HG03045 (cell line): ENCODE results near the gene ARSD.
"Not testable (repeated sequence)": the region's sequence is repeated elsewhere in the genome, so short reads cannot be mapped to it uniquely, and the experiment has no call there.

Experiments used
- ATAC-seq: cut with Tn5 transposase; IDR thresholded peaks from one replicate; pipeline ENCODE4 v1.9.1; 2021; ENCODE audit warnings: mild to moderate bottlenecking, moderate library complexity; ENCODE audit not compliant: unreplicated experiment

Gene ARSD

GRCh38 chrX:2897690-2898623 is 31.2 kb downstream of the ARSD start:
- not testable (repeated sequence) for ATAC-seq

DNA sequence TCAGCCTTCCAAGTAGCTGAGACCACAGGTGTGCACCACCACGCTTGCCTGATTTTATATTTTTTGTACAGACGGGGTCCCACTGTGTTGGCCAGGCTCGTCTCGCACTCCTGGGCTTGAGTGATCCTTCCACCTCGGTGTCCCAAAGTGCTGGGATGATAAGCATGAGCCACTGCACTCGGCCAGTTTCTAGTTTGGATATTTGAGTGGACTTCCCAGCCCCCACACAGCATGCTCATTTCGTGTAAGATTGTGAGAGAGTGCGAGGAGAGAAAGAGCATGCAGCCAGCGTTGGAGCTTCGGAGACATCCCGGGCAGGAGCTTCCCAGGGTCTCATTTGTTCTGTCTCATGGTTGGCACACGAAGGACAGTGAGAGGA is 31.8 kb downstream of the ARSD start:
- no peak for ATAC-seq

GRCh38 chrX:2894885-2895292 is 34.2 kb downstream of the ARSD start:
- no peak for ATAC-seq

DNA sequence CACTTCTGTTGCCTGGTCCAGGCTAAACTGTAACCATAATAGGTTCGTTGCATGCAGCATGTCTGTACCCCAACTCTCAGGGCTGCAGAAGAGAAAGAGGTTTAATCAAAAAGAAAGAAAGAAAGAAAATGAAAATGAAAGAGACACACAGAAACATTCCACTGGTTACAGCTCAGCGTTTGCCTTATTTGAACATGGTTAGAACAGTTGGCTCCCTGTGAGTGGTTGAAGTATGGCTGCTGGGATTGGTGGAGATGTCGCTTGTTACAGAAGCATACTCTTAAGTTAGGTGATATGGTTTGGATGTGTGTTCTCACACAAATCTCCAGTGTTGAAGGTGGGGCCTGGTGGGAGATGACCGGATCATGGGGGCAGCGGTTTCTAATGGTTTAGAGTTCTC is 36.3 kb downstream of the ARSD start:
- no peak for ATAC-seq

- ATAC-seq, result not testable (repeated sequence)
These were observed 38.3 kb downstream of the ARSD start for GRCh38 chrX:2890536-2891460.

GRCh38 chrX:2889706-2890490 is 39.2 kb downstream of the ARSD start:
- ATAC-seq, result not testable (repeated sequence)

DNA sequence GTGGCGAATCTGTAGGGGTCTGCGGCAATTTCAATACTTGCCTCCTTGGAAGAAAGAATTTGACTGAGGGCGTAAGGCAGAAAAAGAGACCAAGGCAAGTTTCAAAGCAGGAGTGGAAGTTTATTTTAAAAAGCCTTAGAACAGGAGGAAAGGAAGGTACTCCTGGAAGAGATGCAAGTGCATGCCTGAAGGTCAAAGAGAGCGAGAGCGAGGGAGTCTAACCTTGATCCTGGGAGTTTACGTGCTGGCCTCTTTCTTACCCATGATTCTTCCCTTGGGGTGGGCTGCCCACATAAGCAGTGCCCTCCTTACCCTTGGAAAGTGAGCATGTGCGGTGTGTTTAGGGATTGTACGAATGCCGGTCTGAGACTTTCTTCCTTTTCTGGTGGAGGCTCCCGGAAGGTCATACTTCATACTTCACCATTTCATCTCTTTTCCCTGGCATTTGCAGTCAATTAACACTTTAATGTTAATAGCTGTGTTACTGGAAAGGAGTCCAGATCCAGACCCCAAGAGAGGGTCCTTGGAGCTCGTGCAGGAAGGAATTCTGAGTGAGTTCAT is 40.0 kb downstream of the ARSD start:
- no peak for ATAC-seq

- no peak for ATAC-seq
These were observed 40.8 kb downstream of the ARSD start for GRCh38 chrX:2888309-2888708.

DNA sequence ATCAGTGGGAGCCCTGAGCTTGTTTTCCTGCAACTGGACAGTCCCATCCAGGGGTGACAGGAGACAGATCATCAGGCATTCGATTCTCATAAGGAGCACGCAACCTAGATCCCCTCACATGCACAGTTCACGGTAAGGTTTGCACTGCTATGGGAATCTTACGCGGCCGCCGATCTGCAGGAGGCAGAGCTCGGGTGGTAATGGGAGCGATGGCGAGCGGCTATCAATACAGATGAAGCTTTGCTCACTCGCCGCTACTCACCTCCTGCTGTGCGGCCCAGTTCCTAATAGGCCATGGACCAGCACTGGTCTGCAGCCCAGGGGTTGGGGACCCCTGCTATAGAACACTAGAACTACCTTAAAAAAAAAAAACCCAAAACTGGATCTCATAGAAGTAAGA is 45.4 kb downstream of the ARSD start:
- no peak for ATAC-seq

- ATAC-seq, result no peak
These were observed 49.5 kb downstream of the ARSD start for GRCh38 chrX:2879670-2880069.

DNA sequence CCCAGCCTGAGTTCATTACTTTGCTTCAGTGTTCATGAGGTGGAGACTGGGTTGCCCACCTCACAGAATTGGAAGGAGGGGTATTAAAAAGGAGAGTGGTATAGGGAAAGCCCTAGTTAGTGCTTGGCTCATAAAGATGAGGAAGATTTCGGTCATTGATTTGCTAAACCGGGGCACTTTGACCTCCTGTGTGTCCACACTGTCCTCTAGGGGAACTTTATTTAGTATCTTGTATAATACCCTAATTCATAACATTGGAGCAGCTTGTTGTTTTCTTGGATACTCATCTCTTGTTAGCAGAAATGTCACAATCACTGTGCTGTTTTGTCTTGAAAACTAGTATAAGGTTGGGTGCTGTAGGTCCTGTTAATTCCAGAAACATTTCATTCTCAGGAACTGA is 50.6 kb downstream of the ARSD start:
- ATAC-seq, result no peak

DNA sequence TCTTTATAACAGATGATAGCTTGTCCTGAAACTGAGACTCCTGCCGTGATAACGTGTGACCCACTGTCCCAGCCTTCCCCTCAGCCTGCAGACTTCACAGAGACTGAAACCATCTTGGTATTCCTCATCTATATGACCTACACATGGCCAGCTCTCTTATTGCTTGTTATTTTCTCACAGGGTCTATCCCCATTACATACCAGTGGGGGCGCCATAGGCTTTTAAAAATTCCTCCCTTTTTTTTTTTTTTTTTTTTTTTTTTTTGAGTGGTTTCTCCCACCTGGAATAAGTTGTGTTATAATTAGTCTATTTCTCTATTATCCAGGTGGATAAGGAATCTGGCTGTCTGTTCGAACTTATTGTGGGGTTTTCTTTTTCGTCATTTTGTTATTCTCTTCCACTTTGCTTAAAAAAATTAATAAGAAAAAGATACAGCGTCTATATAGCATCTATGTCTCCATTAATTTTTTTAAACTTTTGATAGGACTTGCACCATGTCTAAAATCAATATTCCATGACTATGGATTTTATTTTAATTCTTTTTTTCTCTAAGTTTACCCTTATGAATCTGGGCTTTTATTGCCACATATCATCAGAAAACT is 53.2 kb downstream of the ARSD start:
- ATAC-seq, result no peak

DNA sequence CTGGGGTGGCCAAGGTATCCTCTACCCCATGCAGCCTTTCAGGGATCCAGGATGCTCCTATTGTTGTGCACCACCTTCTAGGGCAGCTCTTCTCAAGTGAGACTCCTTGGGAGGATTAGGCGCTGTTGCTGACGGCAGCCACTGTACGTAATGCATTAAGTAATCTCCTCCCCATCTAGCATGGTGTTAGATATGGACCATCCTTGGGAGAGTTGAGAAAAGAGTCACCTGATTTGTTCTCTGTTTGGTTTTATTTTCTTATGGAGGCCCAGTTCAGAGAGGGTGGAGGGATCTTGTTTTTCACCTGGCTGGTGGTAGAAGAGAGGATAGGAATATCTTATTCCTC is 54.0 kb downstream of the ARSD start:
- ATAC-seq, result no peak

GRCh38 chrX:2874222-2875135 is 54.7 kb downstream of the ARSD start:
- no peak for ATAC-seq

DNA sequence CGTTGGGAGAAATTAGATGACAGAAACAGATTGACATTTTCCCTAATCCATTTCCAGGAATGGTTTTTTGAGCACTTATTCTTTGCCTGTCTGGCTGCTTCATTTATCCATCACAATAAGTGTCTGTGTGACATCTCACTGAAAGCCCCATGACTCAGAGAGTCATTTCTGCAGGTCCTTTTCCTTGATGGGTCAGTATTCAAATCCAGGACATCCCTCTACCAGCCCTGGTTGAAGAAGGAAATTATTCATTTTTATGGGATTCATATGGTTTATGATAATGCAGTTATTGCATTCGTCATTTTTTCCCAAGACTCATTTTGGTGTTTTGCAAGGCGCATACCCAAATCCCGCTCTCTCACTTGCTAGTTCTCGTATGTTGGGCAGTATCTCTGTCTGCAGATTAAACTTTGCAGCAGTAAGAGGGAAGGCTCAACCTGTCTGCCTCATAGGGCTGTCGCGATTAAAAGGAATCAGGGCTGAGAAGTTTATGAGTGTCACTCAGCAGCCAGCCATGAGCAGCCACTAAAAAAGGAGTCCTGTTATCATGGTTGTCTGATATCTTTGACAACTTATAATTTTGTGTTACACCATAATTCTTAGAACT is 56.4 kb downstream of the ARSD start:
- ATAC-seq, result no peak

GRCh38 chrX:2871831-2872230 is 57.3 kb downstream of the ARSD start:
- no peak for ATAC-seq

- ATAC-seq, result no peak
These were observed 58.5 kb downstream of the ARSD start for GRCh38 chrX:2870650-2871049.

DNA sequence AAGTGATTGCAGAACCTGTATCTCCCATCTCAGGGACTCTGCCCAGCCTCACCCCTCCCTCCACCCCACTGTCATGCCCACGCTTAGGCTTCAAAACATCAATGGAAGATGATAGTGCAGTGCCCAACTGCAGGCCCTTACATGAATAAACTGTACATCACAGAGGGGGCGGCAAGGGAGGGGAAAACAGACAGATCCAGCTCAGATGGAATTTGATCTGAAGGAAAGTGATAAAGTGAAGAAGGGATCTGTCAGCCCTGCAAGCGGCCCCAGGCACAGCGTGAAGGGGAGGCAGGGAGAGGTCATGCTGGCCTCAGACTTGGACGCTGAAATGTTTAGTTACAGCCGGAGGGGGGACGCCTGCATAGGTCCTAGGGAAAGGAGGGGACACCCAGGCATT is 61.9 kb downstream of the ARSD start:
- no peak for ATAC-seq

DNA sequence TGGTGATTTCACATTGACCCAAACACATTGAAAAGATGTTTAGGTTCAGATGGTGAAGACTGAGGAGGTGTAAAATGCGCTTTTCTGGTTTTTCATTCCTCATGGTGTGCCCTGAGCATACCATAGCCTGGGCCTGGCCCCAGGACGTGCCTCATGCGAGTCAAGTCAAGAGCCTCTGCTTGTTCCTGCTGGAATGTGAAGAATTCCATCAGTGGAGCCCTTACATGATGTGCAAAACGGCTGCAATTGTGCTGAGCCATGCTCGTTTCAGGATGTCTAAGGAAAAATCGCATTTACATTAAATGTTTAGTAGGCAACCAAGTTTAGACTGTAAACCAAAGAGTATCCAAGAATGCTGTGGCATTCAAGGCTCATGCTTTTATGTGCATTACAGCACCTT is 65.5 kb downstream of the ARSD start:
- ATAC-seq, result no peak
